ENCODE measurements around the gene KRT79.

The KRT79 gene

GRCh38 chr12:52820521-52820920 is 13.6 kb downstream of the KRT79 start:
- no peak for DNase-seq (ENCODE audit: low read depth in 1 of 2, low spot score in 1 of 2)
- peaks cover 2% of the 10 kb centered on the region for H3K27me3 ChIP-seq (ENCODE audit: insufficient read depth, poor library complexity, severe bottlenecking)
- no peak overlapping the region for H3K27ac ChIP-seq (replicated peaks)
- H3K4me3 ChIP-seq (replicated peaks; ENCODE audit: insufficient read depth, low read length), result no peak overlapping the region
- TF ChIP-seq SPI1 (IDR thresholded peaks at IDR 0.05; ENCODE audit: borderline replicate concordance, low read depth), result no peak

- DNase-seq (ENCODE audit: low read depth in 1 of 2, low spot score in 1 of 2), result no peak
- TF ChIP-seq POLR2AphosphoS5 (IDR thresholded peaks at IDR 0.05; ENCODE audit: low read depth) (no peak), CTCF (IDR thresholded peaks at IDR 0.05; ENCODE audit: insufficient read depth, low read length) (no peak), GABPA (IDR thresholded peaks at IDR 0.05; ENCODE audit: low read depth) (no peak), SPI1 (IDR thresholded peaks at IDR 0.05; ENCODE audit: borderline replicate concordance, low read depth) (no peak), REST (IDR thresholded peaks at IDR 0.05; ENCODE audit: insufficient replicate concordance, low read depth) (no peak)
- Histone ChIP-seq H3K27ac (replicated peaks) (no peak overlapping the region), H3K27me3 (ENCODE audit: insufficient read depth, poor library complexity, severe bottlenecking) (peaks cover 2% of the 10 kb centered on the region), H3K4me3 (replicated peaks; ENCODE audit: insufficient read depth, low read length) (no peak overlapping the region)
Observed at GRCh38 chr12:52819731-52820510, 14.2 kb downstream of the KRT79 start.

- H3K27ac ChIP-seq (replicated peaks), result no peak overlapping the region
- peaks cover 2% of the 10 kb centered on the region for H3K27me3 ChIP-seq (ENCODE audit: insufficient read depth, poor library complexity, severe bottlenecking)
- H3K4me3 ChIP-seq (replicated peaks; ENCODE audit: insufficient read depth, low read length), result no peak overlapping the region
- DNase-seq (ENCODE audit: low read depth in 1 of 2, low spot score in 1 of 2), result no peak
- TF ChIP-seq POLR2AphosphoS5 (IDR thresholded peaks at IDR 0.05; ENCODE audit: low read depth) (no peak), REST (IDR thresholded peaks at IDR 0.05; ENCODE audit: insufficient replicate concordance, low read depth) (no peak), CTCF (IDR thresholded peaks at IDR 0.05; ENCODE audit: insufficient read depth, low read length) (no peak)
Observed at GRCh38 chr12:52818887-52819420, 15.2 kb downstream of the KRT79 start.

GRCh38 chr12:52818388-52818787 is 15.7 kb downstream of the KRT79 start:
- H3K27me3 ChIP-seq (ENCODE audit: insufficient read depth, poor library complexity, severe bottlenecking), result peaks cover 2% of the 10 kb centered on the region
- no peak overlapping the region for H3K27ac ChIP-seq (replicated peaks)
- no peak overlapping the region for H3K4me3 ChIP-seq (replicated peaks; ENCODE audit: insufficient read depth, low read length)
- no peak for DNase-seq (ENCODE audit: low read depth in 1 of 2, low spot score in 1 of 2)
- TF ChIP-seq CTCF (IDR thresholded peaks at IDR 0.05; ENCODE audit: insufficient read depth, low read length), result no peak
- no peak for TF ChIP-seq POLR2AphosphoS5 (IDR thresholded peaks at IDR 0.05; ENCODE audit: low read depth)
- no peak for TF ChIP-seq SPI1 (IDR thresholded peaks at IDR 0.05; ENCODE audit: borderline replicate concordance, low read depth)
- no peak for TF ChIP-seq GABPA (IDR thresholded peaks at IDR 0.05; ENCODE audit: low read depth)
- no peak for TF ChIP-seq REST (IDR thresholded peaks at IDR 0.05; ENCODE audit: insufficient replicate concordance, low read depth)
